Measurements from ENCODE around the gene ADARB2.

ADARB2 gene

GRCh38 chr10:1684991-1685390, 52.3 kb downstream of the ADARB2 start:
- DNase-seq: no peak

GRCh38 chr10:1683649-1684048, 53.7 kb downstream of the ADARB2 start:
- no peak for DNase-seq

- DNase-seq: no peak
Observed at GRCh38 chr10:1679821-1680650, 57.3 kb downstream of the ADARB2 start.

- no peak for DNase-seq
Observed at GRCh38 chr10:1678084-1678483, 59.2 kb downstream of the ADARB2 start.

GRCh38 chr10:1677307-1677939, 59.9 kb downstream of the ADARB2 start:
- no peak for DNase-seq

GRCh38 chr10:1674501-1674900, 62.8 kb downstream of the ADARB2 start:
- DNase-seq: no peak

- DNase-seq: no peak
Observed at GRCh38 chr10:1673568-1674345, 63.6 kb downstream of the ADARB2 start.

- no peak for DNase-seq
Observed at GRCh38 chr10:1672001-1672781, 65.1 kb downstream of the ADARB2 start.

GRCh38 chr10:1671366-1672000, 65.8 kb downstream of the ADARB2 start:
- no peak for DNase-seq

GRCh38 chr10:1670541-1671365, 66.6 kb downstream of the ADARB2 start:
- DNase-seq: no peak

- DNase-seq: no peak
Observed at GRCh38 chr10:1669433-1669832, 67.9 kb downstream of the ADARB2 start.

- no peak for DNase-seq
Observed at GRCh38 chr10:1668399-1668798, 68.9 kb downstream of the ADARB2 start.

GRCh38 chr10:1667392-1667791, 69.9 kb downstream of the ADARB2 start:
- DNase-seq: no peak

GRCh38 chr10:1666147-1666546, 71.2 kb downstream of the ADARB2 start:
- no peak for DNase-seq

- DNase-seq: no peak
Observed at GRCh38 chr10:1665681-1666080, 71.6 kb downstream of the ADARB2 start.

GRCh38 chr10:1665021-1665661, 72.2 kb downstream of the ADARB2 start:
- no peak for DNase-seq

- DNase-seq: no peak
Observed at GRCh38 chr10:1664333-1664964, 72.9 kb downstream of the ADARB2 start.

GRCh38 chr10:1663226-1663625, 74.1 kb downstream of the ADARB2 start:
- DNase-seq: no peak

- no peak for DNase-seq
Observed at GRCh38 chr10:1662438-1663025, 74.8 kb downstream of the ADARB2 start.

GRCh38 chr10:1661859-1662437, 75.4 kb downstream of the ADARB2 start:
- no peak for DNase-seq

Measured in activated CD8-positive, alpha-beta memory T cell treated with anti-CD3 and anti-CD28 coated beads for 24 hours (primary cell).